HepG2 (cell line): ENCODE results near the gene MAN1C1. TPM values are rescaled to one million over a fixed set of nuclear protein-coding genes. Genes with fewer than 3 reads are reported as not detected.

Source experiments
- CCDC6 ChIP-seq: sonication (generic); formaldehyde crosslinking; IDR thresholded peaks from 2 replicates; pipeline ENCODE4 v1.8.1; 2022; ENCODE audit warnings: mild to moderate bottlenecking, missing genetic modification reagents, moderate library complexity
- HMG20A ChIP-seq: IDR thresholded peaks from 2 replicates; pipeline ENCODE4 v1.6.1; 2016; ENCODE audit warnings: borderline replicate concordance
- NR3C1 ChIP-seq: sonication (generic); formaldehyde crosslinking; IDR thresholded peaks from 2 replicates; pipeline ENCODE4 v1.4.0; 2020; ENCODE audit warnings: missing genetic modification reagents
- RAD21 ChIP-seq: fragments of 450-650 bp; formaldehyde crosslinking; IDR thresholded peaks from 2 replicates; pipeline ENCODE4 v1.5.0; 2020; ENCODE audit warnings: mild to moderate bottlenecking
- SRSF4 ChIP-seq: fragments of 200-400 bp; formaldehyde crosslinking; IDR thresholded peaks from one replicate; pipeline ENCODE4 v1.6.1; 2018; ENCODE audit warnings: mild to moderate bottlenecking, low read depth, low read length, moderate library complexity; ENCODE audit not compliant: poor library complexity, severe bottlenecking
- YEATS2 ChIP-seq: sonication (generic); formaldehyde crosslinking; IDR thresholded peaks from 2 replicates; pipeline ENCODE4 v1.4.0; 2020; ENCODE audit warnings: missing genetic modification reagents, borderline replicate concordance
- YY1 ChIP-seq: IDR thresholded peaks from 2 replicates; pipeline ENCODE4 v1.6.1; 2011; ENCODE audit warnings: low read length, low read depth, moderate library complexity, mild to moderate bottlenecking; ENCODE audit not compliant: insufficient read depth, insufficient replicate concordance
- ZHX2 ChIP-seq, 2 experiments: sonication (generic) in 1 of 2; formaldehyde crosslinking in 1 of 2; IDR thresholded peaks; 2 replicates each; pipeline versions ENCODE4 v1.6.1 to v1.9.0; 2014 to 2022; ENCODE audit warnings: antibody characterized with exemption in 1 of 2, borderline replicate concordance in 1 of 2, inconsistent platforms in 1 of 2, low read depth in 1 of 2, missing genetic modification reagents in 1 of 2
- ZKSCAN8 ChIP-seq: IDR thresholded peaks from 2 replicates; pipeline ENCODE4 v1.6.1; 2016; ENCODE audit warnings: borderline replicate concordance, missing genetic modification reagents, missing compliant biosample characterization
- ZNF12 ChIP-seq: sonication (generic); formaldehyde crosslinking; IDR thresholded peaks from 2 replicates; pipeline ENCODE4 v1.5.0; 2020; ENCODE audit warnings: missing genetic modification reagents
- ZNF124 ChIP-seq: sonication (generic); formaldehyde crosslinking; IDR thresholded peaks from 2 replicates; pipeline ENCODE4 v1.4.0; 2020; ENCODE audit warnings: missing genetic modification reagents
- ZNF543 ChIP-seq: sonication (generic); formaldehyde crosslinking; IDR thresholded peaks from 2 replicates; pipeline ENCODE4 v1.4.0; 2020; ENCODE audit warnings: mild to moderate bottlenecking, missing genetic modification reagents
- ZNF614 ChIP-seq: IDR thresholded peaks from 2 replicates; pipeline ENCODE4 v1.6.1; 2018; ENCODE audit warnings: missing biosample characterization, missing genetic modification reagents, inconsistent platforms, borderline replicate concordance
- ZNF678 ChIP-seq: sonication (generic); formaldehyde crosslinking; IDR thresholded peaks from 2 replicates; pipeline ENCODE4 v1.4.0; 2020; ENCODE audit warnings: mild to moderate bottlenecking, missing genetic modification reagents
- polyA plus RNA-seq, 8 experiments: library from polyadenylated mRNA; depleted of rRNA in 3 of 8; stranded (reverse) in 7 of 8; unstranded in 1 of 8; fragments of >200 nt; fragmentation: Illumina TruSeq in 4 of 8; extraction: Trizol in 4 of 8; gene quantifications; 2 replicates each; pipeline versions ENCODE4 v1.2.1 to v1.2.3, GENCODE V29; 2011 to 2016; ENCODE audit warnings: low read depth in 4 of 8, missing spikeins in 1 of 8, mixed read lengths in 1 of 8; ENCODE audit not compliant: insufficient read depth in 1 of 8
- total RNA-seq, 5 experiments: library from RNA; depleted of rRNA; stranded (reverse); fragments of >200 nt; fragmentation: Illumina TruSeq; extraction: Trizol; gene quantifications; 2 replicates each; pipeline ENCODE4 v1.2.3, GENCODE V29; 2016; ENCODE audit warnings: low read depth in 1 of 5
- TF ChIP-seq, protein P1 (sequence below): sonication (generic); formaldehyde crosslinking; IDR thresholded peaks from 2 replicates; pipeline ENCODE4 v1.5.0; 2020; ENCODE audit warnings: missing genetic modification reagents
- TF ChIP-seq, protein P2 (sequence below): IDR thresholded peaks from 2 replicates; pipeline ENCODE4 v1.6.1; 2016; ENCODE audit warnings: missing compliant biosample characterization, missing genetic modification reagents, borderline replicate concordance
- TF ChIP-seq, protein P3 (sequence below): sonication (generic); formaldehyde crosslinking; IDR thresholded peaks from 2 replicates; pipeline ENCODE4 v1.5.0; 2020; ENCODE audit warnings: missing genetic modification reagents
- TF ChIP-seq, protein P4 (sequence below): sonication (generic); formaldehyde crosslinking; IDR thresholded peaks from 2 replicates; pipeline ENCODE4 v1.8.0; 2022; ENCODE audit warnings: missing genetic modification reagents, mild to moderate bottlenecking, borderline replicate concordance

MAN1C1 gene
- total and polyA plus RNA-seq, 2 of the 13 experiments (the other 11 are each of a cell fraction or from before 2014, with no cell fraction given), result 0.18 to 0.49 TPM

DNA sequence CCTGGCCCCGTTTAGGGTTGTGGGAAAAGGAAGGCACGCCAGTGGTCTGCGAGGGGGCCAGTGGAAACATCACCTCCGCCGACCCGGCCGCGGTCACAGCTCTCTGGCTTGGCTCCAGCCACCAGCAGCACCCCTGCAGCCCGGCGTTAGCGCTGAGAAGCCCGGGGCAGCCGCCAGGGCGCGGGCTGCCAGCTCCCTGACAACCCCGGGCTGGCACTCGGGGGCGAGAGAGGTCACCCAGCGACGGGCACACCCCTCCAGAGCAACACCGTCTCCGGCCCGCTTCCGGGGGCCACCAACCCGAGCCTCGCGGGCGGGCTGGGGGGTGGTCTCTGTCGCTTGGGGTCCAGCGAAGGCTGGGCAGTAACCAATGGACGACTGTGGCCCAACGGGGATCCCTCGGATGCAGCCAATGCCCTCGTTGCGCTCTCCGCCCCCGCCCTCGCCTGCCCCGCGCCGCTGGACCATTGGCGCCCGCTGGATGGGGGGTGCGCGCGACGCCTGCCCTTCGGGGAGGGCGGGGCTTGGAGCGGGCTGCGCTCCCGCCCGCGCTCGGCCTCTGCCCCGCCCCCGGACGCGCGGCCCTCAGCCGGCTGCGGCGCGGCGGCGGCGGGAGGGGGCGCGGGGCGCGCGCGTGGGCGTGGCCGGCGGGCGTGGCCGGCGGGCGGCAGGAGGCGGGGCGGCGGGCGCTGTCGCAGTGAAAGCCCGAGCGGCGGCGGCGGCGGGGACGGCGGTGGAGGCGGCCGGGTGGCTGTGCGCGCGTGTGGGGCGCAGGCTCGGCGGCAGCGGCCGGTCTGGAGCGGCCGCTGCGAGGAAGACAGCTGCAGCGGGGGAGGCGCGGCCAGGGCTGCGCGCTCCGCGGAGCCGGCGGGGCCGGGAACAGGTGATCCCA lies at the start of gene MAN1C1 (continued):
- no peak for TF ChIP-seq ZNF12 (CRISPR knock-in tag)
- no peak for TF ChIP-seq NR3C1 (CRISPR knock-in tag)
- TF ChIP-seq, protein P1, sequence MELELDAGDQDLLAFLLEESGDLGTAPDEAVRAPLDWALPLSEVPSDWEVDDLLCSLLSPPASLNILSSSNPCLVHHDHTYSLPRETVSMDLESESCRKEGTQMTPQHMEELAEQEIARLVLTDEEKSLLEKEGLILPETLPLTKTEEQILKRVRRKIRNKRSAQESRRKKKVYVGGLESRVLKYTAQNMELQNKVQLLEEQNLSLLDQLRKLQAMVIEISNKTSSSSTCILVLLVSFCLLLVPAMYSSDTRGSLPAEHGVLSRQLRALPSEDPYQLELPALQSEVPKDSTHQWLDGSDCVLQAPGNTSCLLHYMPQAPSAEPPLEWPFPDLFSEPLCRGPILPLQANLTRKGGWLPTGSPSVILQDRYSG (CRISPR knock-in tag), result no peak
- TF ChIP-seq YEATS2, result 0 out of 2 replicates have a peak, but pooled peaks have one; percentile 16
- no peak for TF ChIP-seq SRSF4
- TF ChIP-seq RAD21 (CRISPR knock-in tag), result peak; percentile 40; the same call in 1 of the 2 replicates
- no peak for TF ChIP-seq HMG20A (CRISPR knock-in tag)
- TF ChIP-seq, protein P2, sequence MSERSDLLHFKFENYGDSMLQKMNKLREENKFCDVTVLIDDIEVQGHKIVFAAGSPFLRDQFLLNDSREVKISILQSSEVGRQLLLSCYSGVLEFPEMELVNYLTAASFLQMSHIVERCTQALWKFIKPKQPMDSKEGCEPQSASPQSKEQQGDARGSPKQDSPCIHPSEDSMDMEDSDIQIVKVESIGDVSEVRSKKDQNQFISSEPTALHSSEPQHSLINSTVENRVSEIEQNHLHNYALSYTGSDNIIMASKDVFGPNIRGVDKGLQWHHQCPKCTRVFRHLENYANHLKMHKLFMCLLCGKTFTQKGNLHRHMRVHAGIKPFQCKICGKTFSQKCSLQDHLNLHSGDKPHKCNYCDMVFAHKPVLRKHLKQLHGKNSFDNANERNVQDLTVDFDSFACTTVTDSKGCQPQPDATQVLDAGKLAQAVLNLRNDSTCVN (CRISPR knock-in tag), result no peak
- TF ChIP-seq ZNF614, result no peak
- no peak for TF ChIP-seq ZHX2 (IDR thresholded peaks at IDR 0.05; ENCODE audit: low read depth)
- TF ChIP-seq ZHX2 (CRISPR knock-in tag; IDR thresholded peaks at IDR 0.05; ENCODE audit: borderline replicate concordance), result no peak
- TF ChIP-seq ZNF543 (CRISPR knock-in tag), result no peak
- TF ChIP-seq ZNF124 (CRISPR knock-in tag), result no peak
- TF ChIP-seq, protein P3, sequence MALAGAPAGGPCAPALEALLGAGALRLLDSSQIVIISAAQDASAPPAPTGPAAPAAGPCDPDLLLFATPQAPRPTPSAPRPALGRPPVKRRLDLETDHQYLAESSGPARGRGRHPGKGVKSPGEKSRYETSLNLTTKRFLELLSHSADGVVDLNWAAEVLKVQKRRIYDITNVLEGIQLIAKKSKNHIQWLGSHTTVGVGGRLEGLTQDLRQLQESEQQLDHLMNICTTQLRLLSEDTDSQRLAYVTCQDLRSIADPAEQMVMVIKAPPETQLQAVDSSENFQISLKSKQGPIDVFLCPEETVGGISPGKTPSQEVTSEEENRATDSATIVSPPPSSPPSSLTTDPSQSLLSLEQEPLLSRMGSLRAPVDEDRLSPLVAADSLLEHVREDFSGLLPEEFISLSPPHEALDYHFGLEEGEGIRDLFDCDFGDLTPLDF (CRISPR knock-in tag), result no peak
- no peak for TF ChIP-seq ZKSCAN8
- no peak for TF ChIP-seq CCDC6 (CRISPR knock-in tag)
- TF ChIP-seq, protein P4, sequence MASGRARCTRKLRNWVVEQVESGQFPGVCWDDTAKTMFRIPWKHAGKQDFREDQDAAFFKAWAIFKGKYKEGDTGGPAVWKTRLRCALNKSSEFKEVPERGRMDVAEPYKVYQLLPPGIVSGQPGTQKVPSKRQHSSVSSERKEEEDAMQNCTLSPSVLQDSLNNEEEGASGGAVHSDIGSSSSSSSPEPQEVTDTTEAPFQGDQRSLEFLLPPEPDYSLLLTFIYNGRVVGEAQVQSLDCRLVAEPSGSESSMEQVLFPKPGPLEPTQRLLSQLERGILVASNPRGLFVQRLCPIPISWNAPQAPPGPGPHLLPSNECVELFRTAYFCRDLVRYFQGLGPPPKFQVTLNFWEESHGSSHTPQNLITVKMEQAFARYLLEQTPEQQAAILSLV, result no peak
- TF ChIP-seq ZNF678, result no peak
- TF ChIP-seq YY1, result peak; percentile 32
